Fibroblast of lung (primary cell): ENCODE measurements around the gene NFAT5.

Source experiments
- CTCF ChIP-seq, 2 donors: IDR thresholded peaks in 1 of 2; conservative IDR thresholded peaks in 1 of 2; 1 replicate in 1 of 2; 2 replicates in 1 of 2; pipeline ENCODE4 v1.5.1; 2011 to 2012; ENCODE audit warnings: low read length in 2 of 2, control low read depth in 1 of 2, inconsistent platforms in 1 of 2, low read depth in 1 of 2, mild to moderate bottlenecking in 1 of 2
- EZH2 ChIP-seq: IDR thresholded peaks from 2 replicates; pipeline ENCODE4 v1.5.1; 2012; ENCODE audit warnings: low read length, control low read depth, mild to moderate bottlenecking; ENCODE audit errors: missing control alignments

- TF ChIP-seq CTCF (conservative IDR thresholded peaks at IDR 0.05 in 1 of 2, IDR thresholded peaks at IDR 0.05 in 1 of 2; ENCODE audit: low read depth in 1 of 2, low read length in 2 of 2) (no peak), EZH2 (no peak)
Observed at GRCh38 chr16:69553332-69553731, 12.4 kb upstream of the NFAT5 start.
